Muscle layer of duodenum (tissue), 2 donors: ENCODE results near the gene TTLL5.
"Not testable (repeated sequence)": the region's sequence is repeated elsewhere in the genome, so short reads cannot be mapped to it uniquely, and the experiment has no call there.

ENCODE experiments used
- H3K27ac ChIP-seq: one replicate; pipeline ENCODE4 v1.7.0; 2013; ENCODE audit warnings: mild to moderate bottlenecking, low read length
- H3K27me3 ChIP-seq: one replicate; pipeline ENCODE4 v1.7.0; 2013; ENCODE audit warnings: low read depth, mild to moderate bottlenecking, control low read depth, low read length
- H3K36me3 ChIP-seq, 2 donors: one replicate each; pipeline ENCODE4 v1.7.0; 2013; ENCODE audit warnings: low read length in 2 of 2, control low read depth in 1 of 2, mild to moderate bottlenecking in 1 of 2; ENCODE audit not compliant: insufficient read depth in 2 of 2, control insufficient read depth in 1 of 2
- H3K4me1 ChIP-seq, 2 donors: one replicate each; pipeline ENCODE4 v1.7.0; 2013; ENCODE audit warnings: low read length in 2 of 2, mild to moderate bottlenecking in 2 of 2, control low read depth in 1 of 2, moderate library complexity in 1 of 2; ENCODE audit not compliant: insufficient read depth in 2 of 2, control insufficient read depth in 1 of 2
- H3K4me3 ChIP-seq, 2 donors: one replicate each; pipeline ENCODE4 v1.7.0; 2013; ENCODE audit warnings: low read length in 2 of 2, low read depth in 1 of 2, mild to moderate bottlenecking in 1 of 2
- H3K9me3 ChIP-seq, 2 donors: one replicate each; pipeline ENCODE4 v1.7.0; 2013; ENCODE audit warnings: low read length in 2 of 2, control low read depth in 1 of 2, mild to moderate bottlenecking in 1 of 2; ENCODE audit not compliant: control insufficient read depth in 1 of 2
- donor health status: healthy.

The TTLL5 gene

GRCh38 chr14:75673345-75674035 is 12.4 kb downstream of the TTLL5 start:
- Histone ChIP-seq H3K4me3 (no peak overlapping the region), H3K27ac (no peak overlapping the region), H3K36me3 (peaks cover 10 to 40% of the 10 kb centered on the region in 2 donors), H3K27me3 (no peaks in the 10 kb centered on the region), H3K4me1 (no peaks in the 10 kb centered on the region), H3K9me3 (no peaks in the 10 kb centered on the region)

GRCh38 chr14:75675265-75675960 is 14.4 kb downstream of the TTLL5 start:
- Histone ChIP-seq H3K27ac (no peak overlapping the region), H3K4me3 (no peak overlapping the region), H3K4me1 (no peaks in the 10 kb centered on the region), H3K9me3 (no peaks in the 10 kb centered on the region), H3K27me3 (no peaks in the 10 kb centered on the region), H3K36me3 (peaks cover under 1 to 25% of the 10 kb centered on the region in 2 donors)

- no peaks in the 10 kb centered on the region for H3K9me3 ChIP-seq
- H3K36me3 ChIP-seq: peaks cover 21 to 33% of the 10 kb centered on the region in 2 donors
- H3K27me3 ChIP-seq: no peaks in the 10 kb centered on the region
- no peak overlapping the region for H3K4me3 ChIP-seq
- no peaks in the 10 kb centered on the region for H3K4me1 ChIP-seq
- no peak overlapping the region for H3K27ac ChIP-seq
These were observed 24.9 kb downstream of the TTLL5 start for GRCh38 chr14:75685910-75686309.

GRCh38 chr14:75689012-75689411 is 28.0 kb downstream of the TTLL5 start:
- Histone ChIP-seq H3K4me3 (no peak overlapping the region), H3K27me3 (no peaks in the 10 kb centered on the region), H3K4me1 (no peaks in the 10 kb centered on the region), H3K9me3 (no peaks in the 10 kb centered on the region), H3K36me3 (peaks cover 19 to 25% of the 10 kb centered on the region in 2 donors), H3K27ac (no peak overlapping the region)

DNA sequence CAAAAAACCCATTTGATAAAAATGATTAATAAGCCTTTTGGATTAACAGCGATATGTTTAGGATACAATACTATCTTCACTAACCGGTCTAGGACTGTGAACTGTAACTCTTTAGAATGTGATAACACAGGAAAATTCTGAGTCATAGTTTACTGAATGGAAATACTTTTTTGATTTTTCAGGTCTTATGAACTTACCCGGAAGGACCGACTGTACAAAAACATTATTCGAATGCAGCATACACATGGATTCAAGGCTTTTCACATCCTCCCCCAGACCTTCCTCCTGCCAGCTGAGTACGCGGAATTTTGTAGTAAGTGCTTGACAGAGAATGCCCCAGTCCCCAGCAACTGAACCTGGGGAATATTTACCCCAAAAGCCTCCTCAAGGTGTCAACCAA is 29.0 kb downstream of the TTLL5 start:
- H3K9me3 ChIP-seq: no peaks in the 10 kb centered on the region
- no peaks in the 10 kb centered on the region for H3K27me3 ChIP-seq
- H3K36me3 ChIP-seq: peaks cover 15 to 28% of the 10 kb centered on the region in 2 donors
- H3K4me1 ChIP-seq: no peaks in the 10 kb centered on the region
- H3K27ac ChIP-seq: no peak overlapping the region
- no peak overlapping the region for H3K4me3 ChIP-seq

DNA sequence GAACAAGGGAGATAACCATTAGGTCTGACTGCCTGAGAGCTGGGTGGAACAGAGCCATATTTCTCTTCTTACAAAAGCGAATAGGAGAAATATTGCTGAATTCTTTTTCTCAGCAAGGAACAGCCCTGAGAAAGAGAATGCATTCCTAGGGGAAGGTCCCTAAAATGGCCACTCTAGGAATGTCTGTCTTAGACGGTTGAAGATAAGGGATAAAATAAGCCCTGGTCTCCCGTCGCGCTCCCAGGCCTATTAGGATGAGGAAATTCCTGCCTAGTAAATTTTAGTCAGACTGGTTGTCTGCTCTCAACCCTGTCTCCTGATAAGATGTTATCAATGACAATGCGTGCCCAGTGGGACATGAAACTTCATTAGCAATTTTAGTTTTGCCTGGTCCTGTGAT is 34.0 kb downstream of the TTLL5 start:
- not testable (repeated sequence) for H3K27me3 ChIP-seq, H3K4me3 ChIP-seq, H3K27ac ChIP-seq, H3K9me3 ChIP-seq, H3K4me1 ChIP-seq
- H3K36me3 ChIP-seq: peaks cover 24 to 36% of the 10 kb centered on the region in 2 donors

DNA sequence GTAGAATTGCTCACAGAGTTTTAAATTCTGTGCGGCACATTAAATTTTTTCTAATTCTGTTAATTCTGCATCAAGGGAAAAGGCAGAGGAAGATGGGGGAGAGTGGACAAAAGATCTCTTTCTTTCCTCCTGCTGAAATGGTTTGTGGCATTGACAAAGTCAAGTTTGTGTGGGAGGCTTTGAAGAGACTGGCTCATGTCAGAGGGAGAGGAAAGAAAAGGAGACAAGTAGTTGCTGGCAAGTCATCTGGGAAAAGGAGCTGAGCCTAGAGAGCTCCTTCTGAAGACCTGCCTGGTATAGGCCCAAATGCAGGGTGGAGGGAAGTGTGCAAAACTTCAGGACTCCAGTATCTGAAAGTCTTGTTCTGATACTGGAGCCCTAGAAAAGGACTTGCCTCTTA is 36.3 kb downstream of the TTLL5 start:
- Histone ChIP-seq H3K36me3 (peaks cover 13 to 15% of the 10 kb centered on the region in 2 donors), H3K4me3 (no peak overlapping the region), H3K27ac (no peak overlapping the region), H3K9me3 (no peaks in the 10 kb centered on the region), H3K4me1 (peaks cover 0 to 6% of the 10 kb centered on the region in 2 donors), H3K27me3 (no peaks in the 10 kb centered on the region)

DNA sequence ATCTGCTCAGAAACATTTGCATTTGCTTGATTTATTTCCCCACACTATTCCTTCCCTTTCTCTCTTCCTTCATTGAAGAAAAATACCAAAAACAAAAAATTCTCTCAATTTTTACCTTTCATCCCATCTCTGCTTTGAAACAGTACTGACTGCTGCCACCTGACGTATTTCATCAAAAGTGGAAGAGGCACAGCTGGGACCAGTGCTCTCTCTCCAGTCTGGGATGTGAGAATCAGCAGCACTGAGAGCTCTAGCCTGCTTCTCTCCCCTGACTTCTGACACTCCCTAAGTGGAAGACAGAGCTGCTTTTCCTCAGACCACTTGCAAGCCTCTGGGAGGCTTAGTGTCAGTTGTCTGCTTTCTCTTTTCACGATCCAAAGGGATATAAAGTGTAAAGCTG is 36.9 kb downstream of the TTLL5 start:
- Histone ChIP-seq H3K4me3 (no peak overlapping the region), H3K27ac (no peak overlapping the region), H3K4me1 (peaks cover 0 to 11% of the 10 kb centered on the region in 2 donors), H3K36me3 (peaks cover 13 to 15% of the 10 kb centered on the region in 2 donors), H3K9me3 (no peaks in the 10 kb centered on the region), H3K27me3 (no peaks in the 10 kb centered on the region)

- peaks cover 10% of the 10 kb centered on the region in 2 donors for H3K36me3 ChIP-seq
- H3K4me1 ChIP-seq: peaks cover 0 to 15% of the 10 kb centered on the region in 2 donors
- H3K27me3 ChIP-seq: no peaks in the 10 kb centered on the region
- no peak overlapping the region for H3K27ac ChIP-seq
- H3K9me3 ChIP-seq: no peaks in the 10 kb centered on the region
- H3K4me3 ChIP-seq: no peak overlapping the region
These were observed 38.3 kb downstream of the TTLL5 start for GRCh38 chr14:75699331-75699730.

DNA sequence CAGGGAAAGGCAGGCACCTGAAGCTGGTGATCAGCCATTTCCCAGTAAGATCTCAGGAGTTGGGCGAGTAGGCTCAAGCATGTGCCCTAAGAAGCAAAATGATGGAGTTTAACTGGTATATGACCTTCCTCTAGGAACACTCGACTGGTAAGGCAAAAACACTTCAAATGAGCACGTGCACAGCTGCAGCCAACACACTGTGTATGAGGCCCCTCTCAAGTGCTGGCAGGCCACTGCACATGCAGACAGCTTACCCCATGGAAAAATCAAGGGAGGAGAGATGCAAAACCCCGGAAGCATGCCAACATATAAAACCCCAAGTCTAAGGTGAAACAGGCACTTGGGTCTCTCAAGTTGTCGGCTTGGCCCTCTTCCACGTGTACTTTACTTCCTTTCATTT is 39.2 kb downstream of the TTLL5 start:
- Histone ChIP-seq H3K27me3 (no peaks in the 10 kb centered on the region), H3K27ac (no peak overlapping the region), H3K9me3 (no peaks in the 10 kb centered on the region), H3K4me1 (peaks cover 0 to 15% of the 10 kb centered on the region in 2 donors), H3K4me3 (no peak overlapping the region), H3K36me3 (peaks cover 8 to 10% of the 10 kb centered on the region in 2 donors)

DNA sequence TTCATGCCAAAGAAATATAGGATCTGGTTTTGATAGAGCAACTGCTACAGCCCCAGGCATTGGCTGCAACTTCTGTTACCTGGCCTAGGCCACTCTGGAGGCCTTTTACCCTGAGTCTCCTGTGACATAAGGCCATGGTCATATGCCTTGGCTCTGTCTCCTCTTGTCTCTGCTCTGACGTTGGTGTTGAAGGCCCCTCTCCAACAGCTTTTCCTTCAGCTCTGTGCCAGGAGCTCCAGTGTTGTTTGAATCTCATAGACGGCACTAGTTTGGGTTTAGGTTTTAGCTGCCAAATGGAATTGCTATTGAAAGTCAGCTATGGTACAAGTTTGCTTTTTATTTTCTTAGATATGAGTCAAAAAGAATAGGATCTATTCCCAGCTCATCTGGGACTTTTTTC is 41.1 kb downstream of the TTLL5 start:
- H3K27me3 ChIP-seq: no peaks in the 10 kb centered on the region
- H3K27ac ChIP-seq: no peak overlapping the region
- no peak overlapping the region for H3K4me3 ChIP-seq
- peaks cover 8 to 10% of the 10 kb centered on the region in 2 donors for H3K36me3 ChIP-seq
- no peaks in the 10 kb centered on the region for H3K9me3 ChIP-seq
- peaks cover 0 to 15% of the 10 kb centered on the region in 2 donors for H3K4me1 ChIP-seq
